C4-2B (cell line): Measurements from ENCODE around the gene QSOX1.

Source experiments
- ZFX ChIP-seq: fragments of 450-650 bp; IDR thresholded peaks from 2 replicates; pipeline ENCODE4 v1.6.1; 2017
- TF ChIP-seq, protein P1 (sequence below): fragments of 450-650 bp; conservative IDR thresholded peaks from 2 replicates; pipeline ENCODE4 v1.5.1; 2017; ENCODE audit warnings: mild to moderate bottlenecking

DNA sequence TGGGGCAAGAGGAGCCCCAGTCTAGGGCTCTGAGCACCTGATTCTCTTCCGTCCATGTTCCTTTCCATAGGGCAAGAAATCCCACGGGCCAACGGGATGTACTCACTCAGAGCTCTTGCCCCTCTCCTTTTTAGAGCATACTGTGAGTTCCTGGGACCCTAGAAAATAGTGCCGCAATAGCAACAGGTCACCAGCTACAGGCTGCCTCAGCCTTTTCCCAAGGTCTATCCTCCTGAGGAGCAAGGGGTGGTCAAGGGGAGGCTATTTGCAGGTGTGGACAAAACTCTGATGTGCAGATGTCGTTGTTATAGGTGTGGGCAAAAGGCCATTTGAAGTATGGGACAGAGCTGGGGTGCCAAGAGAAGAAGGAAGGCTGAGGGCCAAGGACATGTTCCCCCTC lies 1.6 kb upstream of the QSOX1 start:
- TF ChIP-seq, protein P1, sequence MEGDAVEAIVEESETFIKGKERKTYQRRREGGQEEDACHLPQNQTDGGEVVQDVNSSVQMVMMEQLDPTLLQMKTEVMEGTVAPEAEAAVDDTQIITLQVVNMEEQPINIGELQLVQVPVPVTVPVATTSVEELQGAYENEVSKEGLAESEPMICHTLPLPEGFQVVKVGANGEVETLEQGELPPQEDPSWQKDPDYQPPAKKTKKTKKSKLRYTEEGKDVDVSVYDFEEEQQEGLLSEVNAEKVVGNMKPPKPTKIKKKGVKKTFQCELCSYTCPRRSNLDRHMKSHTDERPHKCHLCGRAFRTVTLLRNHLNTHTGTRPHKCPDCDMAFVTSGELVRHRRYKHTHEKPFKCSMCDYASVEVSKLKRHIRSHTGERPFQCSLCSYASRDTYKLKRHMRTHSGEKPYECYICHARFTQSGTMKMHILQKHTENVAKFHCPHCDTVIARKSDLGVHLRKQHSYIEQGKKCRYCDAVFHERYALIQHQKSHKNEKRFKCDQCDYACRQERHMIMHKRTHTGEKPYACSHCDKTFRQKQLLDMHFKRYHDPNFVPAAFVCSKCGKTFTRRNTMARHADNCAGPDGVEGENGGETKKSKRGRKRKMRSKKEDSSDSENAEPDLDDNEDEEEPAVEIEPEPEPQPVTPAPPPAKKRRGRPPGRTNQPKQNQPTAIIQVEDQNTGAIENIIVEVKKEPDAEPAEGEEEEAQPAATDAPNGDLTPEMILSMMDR: no peak
- TF ChIP-seq ZFX: no peak
